GM12878 (cell line): ENCODE data around the gene BICRAL. TPM values are rescaled to one million over a fixed set of nuclear protein-coding genes. Genes with fewer than 3 reads are reported as not detected.

Source experiments
- ATAC-seq: fragments of 200-7000 bp; cut with Tn5 transposase; 3 replicates; pipeline ENCODE4 v1.9.1; 2020; ENCODE audit warnings: mild to moderate bottlenecking, moderate library complexity
- BruUV-seq: library from RNA; stranded (reverse); fragments of 400-500 nt; replicated peaks from 2 replicates; lab custom pipeline; 2021; lab: Mats Ljungman, UMichigan
- CTCF ChIA-PET: fragments of 300-600 bp; sonication (Branson Sonifier 250); formaldehyde crosslinking; extraction: SDS; loops from one replicate; lab custom pipeline; 2021; ENCODE audit warnings: inconsistent platforms; lab: Yijun Ruan, JAX
- POLR2A ChIA-PET: fragments of 350-600 bp; formaldehyde crosslinking; extraction: SDS; loops from one replicate; lab custom pipeline; 2021; ENCODE audit warnings: inconsistent platforms; lab: Charles Lee
- RAD21 ChIA-PET: fragments of 300-600 bp; sonication (Branson Sonifier 250); formaldehyde crosslinking; loops from one replicate; lab custom pipeline; 2023; ENCODE audit warnings: antibody characterized with exemption; ENCODE audit not compliant: unreplicated experiment; lab: Charles Lee
- SMC1A ChIA-PET: fragments of 300-600 bp; sonication (Branson Sonifier 250); formaldehyde crosslinking; loops from one replicate; lab custom pipeline; 2023; ENCODE audit not compliant: unreplicated experiment, uncharacterized antibody; lab: Charles Lee
- DNase-seq: peaks from one replicate; pipeline ENCODE4 v3.0.0-alpha.2; 2011; ENCODE audit warnings: low read depth, low spot score
- FAIRE-seq: peaks from 3 replicates; lab custom pipeline; 2011; peaks lifted over from hg19 to GRCh38; lab: Jason Lieb, UNC
- H2AFZ ChIP-seq: 2 replicates; pipeline ENCODE4 v1.6.0; 2011; ENCODE audit warnings: low read depth, low read length, control low read depth; ENCODE audit not compliant: control insufficient read depth
- H3K27ac ChIP-seq: 2 replicates; pipeline ENCODE4 v1.5.1; 2011; ENCODE audit warnings: control low read depth; ENCODE audit not compliant: control insufficient read depth, insufficient read depth
- H3K27me3 ChIP-seq, 2 experiments: replicated peaks in 1 of 2; 2 replicates each; pipeline versions ENCODE4 v1.6.0 to v1.6.1; 2011; ENCODE audit warnings: low read length in 1 of 2; ENCODE audit not compliant: control insufficient read depth in 2 of 2, insufficient read depth in 2 of 2
- H3K36me3 ChIP-seq, 2 experiments: 2 replicates each; pipeline ENCODE4 v1.5.1; 2011; ENCODE audit warnings: low read length in 1 of 2; ENCODE audit not compliant: control insufficient read depth in 2 of 2, insufficient read depth in 2 of 2
- H3K4me1 ChIP-seq: 2 replicates; pipeline ENCODE4 v1.6.1; 2011; ENCODE audit warnings: mild to moderate bottlenecking, low read length, moderate library complexity, mixed read lengths; ENCODE audit not compliant: control insufficient read depth, insufficient read depth
- H3K4me2 ChIP-seq: 2 replicates; pipeline ENCODE4 v1.6.0; 2011; ENCODE audit warnings: control low read depth; ENCODE audit not compliant: control insufficient read depth, insufficient read depth
- H3K4me3 ChIP-seq: fragments of 200-600 bp; sonication (generic); 2 replicates; pipeline ENCODE4 v1.5.1; 2016
- H3K79me2 ChIP-seq: 2 replicates; pipeline ENCODE4 v1.6.0; 2011; ENCODE audit warnings: low read length; ENCODE audit not compliant: control insufficient read depth, insufficient read depth
- H3K9ac ChIP-seq: 2 replicates; pipeline ENCODE4 v1.8.0; 2011; ENCODE audit warnings: low read length, control low read depth, mixed read lengths; ENCODE audit not compliant: control insufficient read depth, insufficient read depth
- H3K9me3 ChIP-seq: replicated peaks from 3 replicates; pipeline ENCODE4 v1.5.1; 2011; ENCODE audit warnings: mild to moderate bottlenecking, low read length; ENCODE audit not compliant: control insufficient read depth, insufficient read depth
- H4K20me1 ChIP-seq: 2 replicates; pipeline ENCODE4 v1.6.0; 2011; ENCODE audit not compliant: control insufficient read depth, insufficient read depth
- CHD2 ChIP-seq: IDR thresholded peaks from 2 replicates; pipeline ENCODE4 v1.6.1; 2011; ENCODE audit warnings: low read depth, low read length, improper control_type of control experiment, borderline replicate concordance
- CHD4 ChIP-seq: fragments of 200-600 bp; sonication (generic); IDR thresholded peaks from 2 replicates; pipeline ENCODE4 v1.6.1; 2016; ENCODE audit warnings: mild to moderate bottlenecking
- EED ChIP-seq: sonication (generic); IDR thresholded peaks from 2 replicates; pipeline ENCODE4 v1.6.1; 2016; ENCODE audit warnings: antibody characterized with exemption, low read depth
- EGR1 ChIP-seq, 2 experiments: IDR thresholded peaks; 1 replicate in 1 of 2; 2 replicates in 1 of 2; pipeline ENCODE4 v1.6.1; 2011 to 2012; ENCODE audit warnings: low read depth in 2 of 2, low read length in 2 of 2, borderline replicate concordance in 1 of 2, mild to moderate bottlenecking in 1 of 2, moderate library complexity in 1 of 2
- HDGF ChIP-seq: fragments of 450-650 bp; IDR thresholded peaks from 2 replicates; pipeline ENCODE4 v1.6.1; 2016; ENCODE audit warnings: antibody characterized with exemption
- MTA3 ChIP-seq: IDR thresholded peaks from 2 replicates; pipeline ENCODE4 v1.6.1; 2012; ENCODE audit warnings: low read length, inconsistent platforms, borderline replicate concordance
- NFIC ChIP-seq: IDR thresholded peaks from 2 replicates; pipeline ENCODE4 v1.6.1; 2012; ENCODE audit warnings: low read depth, mild to moderate bottlenecking, inconsistent platforms, low read length, moderate library complexity
- NFXL1 ChIP-seq: fragments of 450-650 bp; IDR thresholded peaks from 2 replicates; pipeline ENCODE4 v1.6.1; 2017; ENCODE audit warnings: antibody characterized with exemption, mild to moderate bottlenecking, borderline replicate concordance
- RBBP5 ChIP-seq: fragments of 200-600 bp; sonication (generic); conservative IDR thresholded peaks from 2 replicates; pipeline ENCODE4 v1.6.1; 2016
- RCOR1 ChIP-seq: conservative IDR thresholded peaks from 2 replicates; pipeline ENCODE4 v1.6.1; 2012; ENCODE audit warnings: low read depth, low read length, improper control_type of control experiment
- RELA ChIP-seq: fragments of 450-650 bp; IDR thresholded peaks from 2 replicates; pipeline ENCODE4 v1.8.0; 2014; ENCODE audit warnings: borderline replicate concordance; ENCODE audit not compliant: partially characterized antibody
- SMAD1 ChIP-seq: fragments of 450-650 bp; IDR thresholded peaks from 2 replicates; pipeline ENCODE4 v1.6.1; 2018; ENCODE audit warnings: mild to moderate bottlenecking, low read depth; ENCODE audit not compliant: partially characterized antibody
- SMC3 ChIP-seq: IDR thresholded peaks from 2 replicates; pipeline ENCODE4 v1.6.1; 2011; ENCODE audit warnings: low read length, improper control_type of control experiment, borderline replicate concordance
- SPI1 ChIP-seq: IDR thresholded peaks from 2 replicates; pipeline ENCODE4 v1.6.1; 2011; ENCODE audit warnings: low read depth, mild to moderate bottlenecking, low read length, moderate library complexity, borderline replicate concordance; ENCODE audit not compliant: insufficient read depth
- TCF12 ChIP-seq: IDR thresholded peaks from 2 replicates; pipeline ENCODE4 v1.6.1; 2011; ENCODE audit warnings: low read depth, mild to moderate bottlenecking, low read length
- WGBS: methylation state at CpG from one replicate; pipeline ENCODE4 v1.1.6; 2016; ENCODE audit warnings: low lambda C conversion rate; ENCODE audit not compliant: insufficient replicate concordance, insufficient coverage; ENCODE audit errors: missing lambda C conversion rate; 5-methylcytosine and 5-hydroxymethylcytosine counted together
- in situ Hi-C: fragments of 300-500 bp; cut with MboI; formaldehyde crosslinking; loops from 9 replicates; pipeline ENCODE4 v1.14.3; 2018; ENCODE audit warnings: mixed read lengths
- intact Hi-C: fragments of 100-400 bp; cut with micrococcal nuclease; formaldehyde crosslinking; loops from one replicate; pipeline ENCODE4 v1.14.2; 2022; ENCODE audit not compliant: unreplicated experiment
- polyA plus RNA-seq, 11 experiments: library from polyadenylated mRNA; depleted of rRNA in 4 of 11; unstranded in 6 of 11; stranded (reverse) in 5 of 11; fragments of >200 nt; fragmentation: Nextera tagmentation in 4 of 11; fragmentation: Illumina TruSeq in 1 of 11; extraction: Ambion mirVana in 4 of 11; extraction: Trizol in 1 of 11; gene quantifications; 1 replicate in 1 of 11; 2 replicates in 10 of 11; pipeline versions ENCODE4 v1.2.1 to v1.2.3, GENCODE V29; 2011 to 2016; ENCODE audit warnings: inconsistent platforms in 2 of 11, missing spikeins in 2 of 11, low read depth in 1 of 11
- total RNA-seq, 4 experiments: library from RNA; depleted of rRNA in 3 of 4; stranded (reverse); fragments of >200 nt in 3 of 4; fragmentation: Illumina TruSeq in 1 of 4; extraction: Trizol in 1 of 4; gene quantifications; 2 replicates each; pipeline versions ENCODE4 v1.2.1 to v1.2.3, GENCODE V29; 2013 to 2021
- TF ChIP-seq, protein P1 (sequence below): fragments of 450-650 bp; IDR thresholded peaks from 2 replicates; pipeline ENCODE4 v1.6.1; 2018; ENCODE audit warnings: borderline replicate concordance, mild to moderate bottlenecking; ENCODE audit not compliant: partially characterized antibody
- TF ChIP-seq, protein P2 (sequence below): IDR thresholded peaks from 2 replicates; pipeline ENCODE4 v1.6.1; 2011; ENCODE audit warnings: low read depth, low read length, improper control_type of control experiment, borderline replicate concordance
- TF ChIP-seq, protein P3 (sequence below): fragments of 450-650 bp; IDR thresholded peaks from 2 replicates; pipeline ENCODE4 v1.6.1; 2016; ENCODE audit warnings: mild to moderate bottlenecking

Gene BICRAL
- total and polyA plus RNA-seq, 10 of the 15 experiments (the other 5 are each of a cell fraction or from before 2014, with no cell fraction given) = 1.9 to 16.6 (median 8.5) TPM

DNA sequence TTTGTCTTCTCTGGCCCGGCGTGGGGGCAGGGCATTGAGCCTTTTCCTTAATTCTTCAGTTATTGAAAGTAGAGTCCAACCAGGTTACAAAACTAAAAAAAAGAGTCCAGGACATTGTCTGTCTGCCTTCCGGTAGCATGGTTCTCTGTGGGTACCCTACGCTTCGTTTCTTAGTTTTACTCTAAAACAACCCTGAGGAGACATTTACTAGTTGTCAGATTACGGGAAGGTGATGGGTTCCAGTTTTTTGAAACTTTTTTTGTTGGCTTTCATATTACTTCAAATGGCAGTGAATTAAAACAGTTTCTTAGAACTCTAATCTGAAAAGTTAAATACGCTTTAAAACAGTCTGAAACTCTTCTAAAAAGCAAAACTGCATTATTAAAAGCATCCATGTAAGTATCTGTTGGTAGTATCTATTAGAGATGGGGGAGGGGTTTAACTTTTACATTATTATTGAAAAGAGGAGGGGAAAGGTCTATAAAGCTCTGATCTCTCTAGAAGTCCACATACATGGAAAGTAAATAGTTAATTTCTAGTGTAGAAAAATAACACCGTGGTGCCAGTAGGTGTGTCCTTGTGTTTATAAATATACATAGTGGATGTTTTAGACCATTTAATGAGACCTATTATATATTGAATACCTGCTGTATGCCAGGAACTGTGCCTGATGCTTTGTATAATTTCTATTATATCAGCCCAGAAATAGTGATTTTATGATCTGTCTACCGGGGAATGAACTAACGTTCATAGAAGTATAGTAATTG, 2.2 kb downstream of the BICRAL start:
- RAD21 ChIA-PET = interaction anchor here (1.0 to 17.0 kb wide), 3 partner anchors 9 to 37 kb away, joined by 8 to 227 read pairs (median 14); partner anchors contain the start of gene TBCC
- Histone ChIP-seq H3K9me3 (no peaks in the 10 kb centered on the region), H3K27me3 (no peaks in the 10 kb centered on the region), H2AFZ (peak overlapping the region; percentile 42; the same call in 1 of the 2 replicates), H3K27ac (peak overlapping the region; percentile 99), H3K9ac (peak overlapping the region; percentile 100), H3K36me3 (no peaks in the 10 kb centered on the region; a peak in 2 of 4 replicates), H3K4me3 (peak overlapping the region; percentile 86), H3K4me2 (peak overlapping the region; percentile 89), H3K4me1 (peaks cover 29% of the 10 kb centered on the region), H3K79me2 (peaks cover 88% of the 10 kb centered on the region), H4K20me1 (no peaks in the 10 kb centered on the region)
- SMC1A ChIA-PET = interaction anchor here (1.2 to 7.7 kb wide), 5 partner anchors 12 to 122 kb away, joined by 3 to 62 read pairs (median 3); no protein-coding TSS in a partner anchor
- CTCF ChIA-PET = interaction anchor here (1.0 to 2.9 kb wide), 4 partner anchors 9 to 122 kb away, joined by 3 to 11 read pairs (median 3); no protein-coding TSS in a partner anchor
- ATAC-seq (peak; percentile 2; the same call in 2 of the 3 replicates), FAIRE-seq (no peak), DNase-seq (no peak)
- POLR2A ChIA-PET = interaction anchor here (0.5 to 7.4 kb wide), 6 partner anchors 9 to 850 kb away, joined by 3 to 82 read pairs (median 19); partner anchors contain the start of gene TBCC
- no TSS peak for BruUV-seq
- intact Hi-C loops (loop anchor here (1.0 to 10.0 kb wide), 3 partner anchors 38 to 391 kb away; partner anchors contain the start of genes SRF and TBCC), in situ Hi-C loops (no loop called here)
- WGBS = 4% methylated on average over 10 of the region's 10 CpGs
- TF ChIP-seq TCF12 (no peak), CHD4 (no peak), CHD2 (0 out of 2 replicates have a peak, but pooled peaks have one; percentile 73), MTA3 (0 out of 2 replicates have a peak, but pooled peaks have one; percentile 22), SMAD1 (no peak), EGR1 (IDR thresholded peaks at IDR 0.05; ENCODE audit: borderline replicate concordance in 1 of 2, low read depth in 2 of 2, low read length in 2 of 2) (no peak), NFXL1 (no peak), RCOR1 (no peak), RELA (no peak), SMC3 (no peak), NFIC (no peak; the same call in 1 of the 2 replicates), EED (no peak), SPI1 (no peak), RBBP5 (no peak), HDGF (no peak)
- TF ChIP-seq, protein P1, sequence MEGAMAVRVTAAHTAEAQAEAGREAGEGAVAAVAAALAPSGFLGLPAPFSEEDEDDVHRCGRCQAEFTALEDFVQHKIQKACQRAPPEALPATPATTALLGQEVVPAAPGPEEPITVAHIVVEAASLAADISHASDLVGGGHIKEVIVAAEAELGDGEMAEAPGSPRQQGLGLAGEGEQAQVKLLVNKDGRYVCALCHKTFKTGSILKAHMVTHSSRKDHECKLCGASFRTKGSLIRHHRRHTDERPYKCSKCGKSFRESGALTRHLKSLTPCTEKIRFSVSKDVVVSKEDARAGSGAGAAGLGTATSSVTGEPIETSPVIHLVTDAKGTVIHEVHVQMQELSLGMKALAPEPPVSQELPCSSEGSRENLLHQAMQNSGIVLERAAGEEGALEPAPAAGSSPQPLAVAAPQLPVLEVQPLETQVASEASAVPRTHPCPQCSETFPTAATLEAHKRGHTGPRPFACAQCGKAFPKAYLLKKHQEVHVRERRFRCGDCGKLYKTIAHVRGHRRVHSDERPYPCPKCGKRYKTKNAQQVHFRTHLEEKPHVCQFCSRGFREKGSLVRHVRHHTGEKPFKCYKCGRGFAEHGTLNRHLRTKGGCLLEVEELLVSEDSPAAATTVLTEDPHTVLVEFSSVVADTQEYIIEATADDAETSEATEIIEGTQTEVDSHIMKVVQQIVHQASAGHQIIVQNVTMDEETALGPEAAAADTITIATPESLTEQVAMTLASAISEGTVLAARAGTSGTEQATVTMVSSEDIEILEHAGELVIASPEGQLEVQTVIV = no peak
- TF ChIP-seq, protein P2, sequence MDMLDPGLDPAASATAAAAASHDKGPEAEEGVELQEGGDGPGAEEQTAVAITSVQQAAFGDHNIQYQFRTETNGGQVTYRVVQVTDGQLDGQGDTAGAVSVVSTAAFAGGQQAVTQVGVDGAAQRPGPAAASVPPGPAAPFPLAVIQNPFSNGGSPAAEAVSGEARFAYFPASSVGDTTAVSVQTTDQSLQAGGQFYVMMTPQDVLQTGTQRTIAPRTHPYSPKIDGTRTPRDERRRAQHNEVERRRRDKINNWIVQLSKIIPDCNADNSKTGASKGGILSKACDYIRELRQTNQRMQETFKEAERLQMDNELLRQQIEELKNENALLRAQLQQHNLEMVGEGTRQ = no peak
- TF ChIP-seq, protein P3, sequence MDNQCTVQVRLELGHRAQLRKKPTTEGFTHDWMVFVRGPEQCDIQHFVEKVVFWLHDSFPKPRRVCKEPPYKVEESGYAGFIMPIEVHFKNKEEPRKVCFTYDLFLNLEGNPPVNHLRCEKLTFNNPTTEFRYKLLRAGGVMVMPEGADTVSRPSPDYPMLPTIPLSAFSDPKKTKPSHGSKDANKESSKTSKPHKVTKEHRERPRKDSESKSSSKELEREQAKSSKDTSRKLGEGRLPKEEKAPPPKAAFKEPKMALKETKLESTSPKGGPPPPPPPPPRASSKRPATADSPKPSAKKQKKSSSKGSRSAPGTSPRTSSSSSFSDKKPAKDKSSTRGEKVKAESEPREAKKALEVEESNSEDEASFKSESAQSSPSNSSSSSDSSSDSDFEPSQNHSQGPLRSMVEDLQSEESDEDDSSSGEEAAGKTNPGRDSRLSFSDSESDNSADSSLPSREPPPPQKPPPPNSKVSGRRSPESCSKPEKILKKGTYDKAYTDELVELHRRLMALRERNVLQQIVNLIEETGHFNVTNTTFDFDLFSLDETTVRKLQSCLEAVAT = peak; percentile 48; the same call in 1 of the 2 replicates
